NCI-H2081 (cell line): ENCODE measurements around the gene INPP5K.
A peak's percentile ranks its signal among the peaks of the same experiment; 100 is the strongest.
"Not testable (repeated sequence)": the region's sequence is repeated elsewhere in the genome, so short reads cannot be mapped to it uniquely, and the experiment has no call there.

Source experiments
- DNase-seq, 2 experiments: peaks; one replicate each; lab custom pipeline; 2025; lab: John Stamatoyannopoulos, UW

The INPP5K gene

GRCh38 chr17:1516388-1517161 is at the start of gene INPP5K:
INPP5K (minus strand) TSS chr17:1516612; CDS start chr17:1516499, 113 bp downstream.
- DNase-seq = peak; percentile 94

- no peak for DNase-seq
These were observed 49.5 kb upstream of the INPP5K start for GRCh38 chr17:1565877-1566276.

- no peak for DNase-seq
These were observed 47.6 kb upstream of the INPP5K start for GRCh38 chr17:1563786-1564613.

GRCh38 chr17:1563471-1563785 is 47.0 kb upstream of the INPP5K start:
- DNase-seq = not testable (repeated sequence)

- peak in 1 of 2 experiments; percentile 46 for DNase-seq
These were observed 45.8 kb upstream of the INPP5K start for GRCh38 chr17:1562176-1562643.

- no peak for DNase-seq
These were observed 45.2 kb upstream of the INPP5K start for GRCh38 chr17:1561420-1562175.

GRCh38 chr17:1560858-1561355 is 44.5 kb upstream of the INPP5K start:
- DNase-seq = no peak

GRCh38 chr17:1560101-1560857 is 43.9 kb upstream of the INPP5K start:
- DNase-seq = no peak

GRCh38 chr17:1559047-1560043 is 42.9 kb upstream of the INPP5K start:
- no peak for DNase-seq

GRCh38 chr17:1558401-1558800 is 42.0 kb upstream of the INPP5K start:
- DNase-seq = no peak

GRCh38 chr17:1557355-1558095 is 41.1 kb upstream of the INPP5K start:
- no peak for DNase-seq

- DNase-seq = no peak
These were observed 39.4 kb upstream of the INPP5K start for GRCh38 chr17:1555651-1556471.

GRCh38 chr17:1554751-1555540 is 38.5 kb upstream of the INPP5K start:
- no peak for DNase-seq

- DNase-seq = no peak
These were observed 37.2 kb upstream of the INPP5K start for GRCh38 chr17:1553354-1554266.

GRCh38 chr17:1552932-1553331 is 36.5 kb upstream of the INPP5K start:
- no peak for DNase-seq

GRCh38 chr17:1551741-1552140 is 35.3 kb upstream of the INPP5K start:
- no peak for DNase-seq

GRCh38 chr17:1548032-1548431 is 31.6 kb upstream of the INPP5K start:
- DNase-seq = no peak
